OCI-LY3 (cell line): Measurements from ENCODE around the gene ERBIN.
"Not testable (repeated sequence)": the region's sequence is repeated elsewhere in the genome, so short reads cannot be mapped to it uniquely, and the experiment has no call there.

Source experiments
- CTCF ChIP-seq: fragments of 200-600, 300-600 bp; sonication (generic); IDR thresholded peaks from 2 replicates; pipeline ENCODE4 v1.5.1; 2014; ENCODE audit warnings: antibody characterized with exemption, low read length, low read depth
- EZH2phosphoT487 ChIP-seq: fragments of 200-600 bp; shearing (Covaris generic); IDR thresholded peaks from 2 replicates; pipeline ENCODE4 v1.6.1; 2018; ENCODE audit warnings: antibody characterized with exemption, mixed run types, low read depth

DNA sequence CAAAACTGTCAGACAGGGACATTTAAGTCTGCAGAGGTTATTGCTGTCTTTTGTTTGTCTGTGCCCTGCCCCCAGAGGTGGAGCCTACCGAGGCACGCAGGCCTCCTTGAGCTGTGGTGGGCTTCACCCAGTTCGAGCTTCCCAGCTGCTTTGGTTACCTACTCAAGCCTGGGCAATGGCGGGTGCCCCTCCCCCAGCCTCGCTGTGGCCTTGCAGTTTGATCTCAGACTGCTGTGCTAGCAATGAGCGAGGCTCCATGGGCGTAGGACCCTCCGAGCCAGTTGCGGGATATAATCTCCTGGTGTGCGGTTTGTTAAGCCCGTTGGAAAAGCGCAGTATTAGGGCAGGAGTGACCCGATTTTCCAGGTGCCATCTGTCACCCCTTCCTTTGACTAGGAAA, 136.7 kb downstream of the ERBIN start:
- TF ChIP-seq CTCF, EZH2phosphoT487: not testable (repeated sequence)
